NCI-H1105 treated with DMSO at 0.1 percent for 48 hours (cell line): Measurements from ENCODE around the gene CRKL.

Experiments
- DNase-seq: peaks from one replicate; lab custom pipeline; 2025; lab: John Stamatoyannopoulos, UW

Gene CRKL

GRCh38 chr22:20997536-20998257, 80.5 kb downstream of the CRKL start:
- no peak for DNase-seq

GRCh38 chr22:20998411-20999336, 81.5 kb downstream of the CRKL start:
- DNase-seq, result no peak

GRCh38 chr22:20999350-21000206, 82.4 kb downstream of the CRKL start:
- no peak for DNase-seq

- DNase-seq, result no peak
These were observed 83.2 kb downstream of the CRKL start for GRCh38 chr22:21000207-21000986.

- DNase-seq, result no peak
These were observed 83.9 kb downstream of the CRKL start for GRCh38 chr22:21000987-21001600.

GRCh38 chr22:21001601-21002325, 84.6 kb downstream of the CRKL start, which contains the start of gene THAP7:
THAP7 (minus strand) TSS chr22:21002118; CDS start chr22:21001911, 207 bp downstream.
- DNase-seq, result peak; percentile 89
